ENCODE results near the gene NPTN.
A peak's percentile ranks its signal among the peaks of the same experiment; 100 is the strongest.

Gene NPTN

GRCh38 chr15:73602992-73603391 is 30.2 kb downstream of the NPTN start:
- no CpG with 5 or more reads among the region's 2 CpGs for WGBS (ENCODE audit: insufficient coverage)
- H3K4me3 ChIP-seq (ENCODE audit: control insufficient read depth in 1 of 7, extremely low read depth in 1 of 7, insufficient read depth in 4 of 7, low read depth in 2 of 7, low read length in 6 of 7) = no peak overlapping the region
- H3K4me1 ChIP-seq (ENCODE audit: control extremely low read depth in 1 of 4, control insufficient read depth in 4 of 4, insufficient read depth in 4 of 4, low read length in 3 of 4) = peaks cover 12 to 50% (median 23%) of the 10 kb centered on the region in 4 experiments

GRCh38 chr15:73602446-73602843 is 30.7 kb downstream of the NPTN start:
- ChIA-PET POLR2A (no interaction called here), CTCF (interaction anchor here (1.1 to 3.6 kb wide), 4 partner anchors 33 to 43 kb away, joined by 3 to 14 read pairs (median 6); no protein-coding TSS in a partner anchor)
- 0% methylated on average over 1 of the region's 1 CpG for WGBS (ENCODE audit: insufficient coverage)
- Histone ChIP-seq H3K36me3 (ENCODE audit: control insufficient read depth in 4 of 4, insufficient read depth in 4 of 4, low read length in 3 of 4) (no peaks in the 10 kb centered on the region), H3K27me3 (replicated peaks in 2 of 5; ENCODE audit: control insufficient read depth in 4 of 5, insufficient read depth in 5 of 5, low read length in 4 of 5) (no peaks in the 10 kb centered on the region), H3K27ac (ENCODE audit: insufficient read depth in 1 of 2, low read depth in 1 of 2, low read length in 2 of 2, poor library complexity in 1 of 2, severe bottlenecking in 2 of 2) (no peak overlapping the region), H3K9me3 (ENCODE audit: control extremely low read depth in 1 of 5, control insufficient read depth in 4 of 5, insufficient read depth in 2 of 5, low read depth in 1 of 5, low read length in 4 of 5) (no peaks in the 10 kb centered on the region), H3K4me1 (ENCODE audit: control extremely low read depth in 1 of 4, control insufficient read depth in 4 of 4, insufficient read depth in 4 of 4, low read length in 3 of 4) (peaks cover 6 to 45% (median 21%) of the 10 kb centered on the region in 4 experiments), H3K4me3 (ENCODE audit: control insufficient read depth in 1 of 7, extremely low read depth in 1 of 7, insufficient read depth in 4 of 7, low read depth in 2 of 7, low read length in 6 of 7) (peak overlapping the region in 1 of 7 experiments; percentile 4)
- peak in 2 of 3 donors; percentile 30 to 42 for DNase-seq

More at GRCh38 chr15:73602992-73603391, 30.2 kb downstream of the NPTN start:
- DNase-seq = no peak
- H3K27me3 ChIP-seq (replicated peaks in 2 of 5; ENCODE audit: control insufficient read depth in 4 of 5, insufficient read depth in 5 of 5, low read length in 4 of 5) = no peaks in the 10 kb centered on the region
- H3K27ac ChIP-seq (ENCODE audit: insufficient read depth in 1 of 2, low read depth in 1 of 2, low read length in 2 of 2, poor library complexity in 1 of 2, severe bottlenecking in 2 of 2) = no peak overlapping the region
- no peaks in the 10 kb centered on the region for H3K9me3 ChIP-seq (ENCODE audit: control extremely low read depth in 1 of 5, control insufficient read depth in 4 of 5, insufficient read depth in 2 of 5, low read depth in 1 of 5, low read length in 4 of 5)
- ChIA-PET POLR2A (no interaction called here), CTCF (interaction anchor here (0.5 to 3.6 kb wide), 4 partner anchors 33 to 43 kb away, joined by 3 to 14 read pairs (median 4); no protein-coding TSS in a partner anchor)
- H3K36me3 ChIP-seq (ENCODE audit: control insufficient read depth in 4 of 4, insufficient read depth in 4 of 4, low read length in 3 of 4) = no peaks in the 10 kb centered on the region

GRCh38 chr15:73601451-73602445 is 31.4 kb downstream of the NPTN start:
- CTCF ChIA-PET = interaction anchor here (0.8 to 1.7 kb wide), 5 partner anchors 18 to 39 kb away, joined by 3 to 7 read pairs (median 4); partner anchors contain the start of gene NPTN
- Histone ChIP-seq H3K27ac (ENCODE audit: insufficient read depth in 1 of 2, low read depth in 1 of 2, low read length in 2 of 2, poor library complexity in 1 of 2, severe bottlenecking in 2 of 2) (no peak overlapping the region), H3K27me3 (replicated peaks in 2 of 5; ENCODE audit: control insufficient read depth in 4 of 5, insufficient read depth in 5 of 5, low read length in 4 of 5) (no peaks in the 10 kb centered on the region), H3K9me3 (ENCODE audit: control extremely low read depth in 1 of 5, control insufficient read depth in 4 of 5, insufficient read depth in 2 of 5, low read depth in 1 of 5, low read length in 4 of 5) (no peaks in the 10 kb centered on the region), H3K36me3 (ENCODE audit: control insufficient read depth in 4 of 4, insufficient read depth in 4 of 4, low read length in 3 of 4) (peaks cover 0 to 3% (median under 1%) of the 10 kb centered on the region in 4 experiments), H3K4me3 (ENCODE audit: control insufficient read depth in 1 of 7, extremely low read depth in 1 of 7, insufficient read depth in 4 of 7, low read depth in 2 of 7, low read length in 6 of 7) (peak overlapping the region in 1 of 7 experiments; percentile 4), H3K4me1 (ENCODE audit: control extremely low read depth in 1 of 4, control insufficient read depth in 4 of 4, insufficient read depth in 4 of 4, low read length in 3 of 4) (peaks cover 4 to 41% (median 18%) of the 10 kb centered on the region in 4 experiments)
- peak in 1 of 3 donors; percentile 29 for DNase-seq
- POLR2A ChIA-PET = no interaction called here
- WGBS (ENCODE audit: insufficient coverage) = 89% methylated on average over 4 of the region's 7 CpGs

- ChIA-PET CTCF (interaction anchor here (0.8 to 1.7 kb wide), 4 partner anchors 19 to 36 kb away, joined by 3 to 7 read pairs (median 4); partner anchors contain the start of gene NPTN), POLR2A (no interaction called here)
- H3K27me3 ChIP-seq (replicated peaks in 2 of 5; ENCODE audit: control insufficient read depth in 4 of 5, insufficient read depth in 5 of 5, low read length in 4 of 5) = no peaks in the 10 kb centered on the region
- no peak overlapping the region for H3K4me3 ChIP-seq (ENCODE audit: control insufficient read depth in 1 of 7, extremely low read depth in 1 of 7, insufficient read depth in 4 of 7, low read depth in 2 of 7, low read length in 6 of 7)
- DNase-seq = no peak
- H3K9me3 ChIP-seq (ENCODE audit: control extremely low read depth in 1 of 5, control insufficient read depth in 4 of 5, insufficient read depth in 2 of 5, low read depth in 1 of 5, low read length in 4 of 5) = no peaks in the 10 kb centered on the region
- 100% methylated on average over 3 of the region's 5 CpGs for WGBS (ENCODE audit: insufficient coverage)
- H3K36me3 ChIP-seq (ENCODE audit: control insufficient read depth in 4 of 4, insufficient read depth in 4 of 4, low read length in 3 of 4) = peaks cover 0 to 3% (median 2%) of the 10 kb centered on the region in 4 experiments
- H3K4me1 ChIP-seq (ENCODE audit: control extremely low read depth in 1 of 4, control insufficient read depth in 4 of 4, insufficient read depth in 4 of 4, low read length in 3 of 4) = peaks cover 4 to 46% (median 21%) of the 10 kb centered on the region in 4 experiments
- H3K27ac ChIP-seq (ENCODE audit: insufficient read depth in 1 of 2, low read depth in 1 of 2, low read length in 2 of 2, poor library complexity in 1 of 2, severe bottlenecking in 2 of 2) = no peak overlapping the region
Measured at GRCh38 chr15:73600413-73601335, 32.5 kb downstream of the NPTN start.

GRCh38 chr15:73599934-73600333 is 33.3 kb downstream of the NPTN start:
- DNase-seq = no peak

GRCh38 chr15:73598530-73599160 is 34.5 kb downstream of the NPTN start:
- ChIA-PET POLR2A (no interaction called here), CTCF (no interaction called here)
- H3K4me3 ChIP-seq (ENCODE audit: control insufficient read depth in 1 of 7, extremely low read depth in 1 of 7, insufficient read depth in 4 of 7, low read depth in 2 of 7, low read length in 6 of 7) = no peak overlapping the region
- no peak for DNase-seq
- H3K27ac ChIP-seq (ENCODE audit: insufficient read depth in 1 of 2, low read depth in 1 of 2, low read length in 2 of 2, poor library complexity in 1 of 2, severe bottlenecking in 2 of 2) = no peak overlapping the region
- peaks cover 0 to 3% (median 2%) of the 10 kb centered on the region in 4 experiments for H3K36me3 ChIP-seq (ENCODE audit: control insufficient read depth in 4 of 4, insufficient read depth in 4 of 4, low read length in 3 of 4)
- no peaks in the 10 kb centered on the region for H3K27me3 ChIP-seq (replicated peaks in 2 of 5; ENCODE audit: control insufficient read depth in 4 of 5, insufficient read depth in 5 of 5, low read length in 4 of 5)
- H3K4me1 ChIP-seq (ENCODE audit: control extremely low read depth in 1 of 4, control insufficient read depth in 4 of 4, insufficient read depth in 4 of 4, low read length in 3 of 4) = peaks cover 4 to 45% (median 21%) of the 10 kb centered on the region in 4 experiments
- H3K9me3 ChIP-seq (ENCODE audit: control extremely low read depth in 1 of 5, control insufficient read depth in 4 of 5, insufficient read depth in 2 of 5, low read depth in 1 of 5, low read length in 4 of 5) = no peaks in the 10 kb centered on the region
- 97% methylated on average over 3 of the region's 3 CpGs for WGBS (ENCODE audit: insufficient coverage)

More at GRCh38 chr15:73599934-73600333, 33.3 kb downstream of the NPTN start:
- Histone ChIP-seq H3K27me3 (replicated peaks in 2 of 5; ENCODE audit: control insufficient read depth in 4 of 5, insufficient read depth in 5 of 5, low read length in 4 of 5) (no peaks in the 10 kb centered on the region), H3K9me3 (ENCODE audit: control extremely low read depth in 1 of 5, control insufficient read depth in 4 of 5, insufficient read depth in 2 of 5, low read depth in 1 of 5, low read length in 4 of 5) (no peaks in the 10 kb centered on the region), H3K27ac (ENCODE audit: insufficient read depth in 1 of 2, low read depth in 1 of 2, low read length in 2 of 2, poor library complexity in 1 of 2, severe bottlenecking in 2 of 2) (no peak overlapping the region), H3K4me3 (ENCODE audit: control insufficient read depth in 1 of 7, extremely low read depth in 1 of 7, insufficient read depth in 4 of 7, low read depth in 2 of 7, low read length in 6 of 7) (no peak overlapping the region), H3K4me1 (ENCODE audit: control extremely low read depth in 1 of 4, control insufficient read depth in 4 of 4, insufficient read depth in 4 of 4, low read length in 3 of 4) (peaks cover 4 to 46% (median 21%) of the 10 kb centered on the region in 4 experiments), H3K36me3 (ENCODE audit: control insufficient read depth in 4 of 4, insufficient read depth in 4 of 4, low read length in 3 of 4) (peaks cover 0 to 3% (median 2%) of the 10 kb centered on the region in 4 experiments)
- WGBS (ENCODE audit: insufficient coverage) = 100% methylated on average over 1 of the region's 1 CpG
- ChIA-PET POLR2A (no interaction called here), CTCF (no interaction called here)
